VCaP (cell line): Measurements from ENCODE around the gene FRK.

Source experiments
- H3K27ac ChIP-seq: fragments of 450-650 bp; 2 replicates; pipeline ENCODE4 v1.5.1; 2017
- CTCF ChIP-seq: fragments of 450-650 bp; conservative IDR thresholded peaks from 2 replicates; pipeline ENCODE4 v1.5.1; 2017; ENCODE audit warnings: mild to moderate bottlenecking, moderate library complexity

Gene FRK

DNA sequence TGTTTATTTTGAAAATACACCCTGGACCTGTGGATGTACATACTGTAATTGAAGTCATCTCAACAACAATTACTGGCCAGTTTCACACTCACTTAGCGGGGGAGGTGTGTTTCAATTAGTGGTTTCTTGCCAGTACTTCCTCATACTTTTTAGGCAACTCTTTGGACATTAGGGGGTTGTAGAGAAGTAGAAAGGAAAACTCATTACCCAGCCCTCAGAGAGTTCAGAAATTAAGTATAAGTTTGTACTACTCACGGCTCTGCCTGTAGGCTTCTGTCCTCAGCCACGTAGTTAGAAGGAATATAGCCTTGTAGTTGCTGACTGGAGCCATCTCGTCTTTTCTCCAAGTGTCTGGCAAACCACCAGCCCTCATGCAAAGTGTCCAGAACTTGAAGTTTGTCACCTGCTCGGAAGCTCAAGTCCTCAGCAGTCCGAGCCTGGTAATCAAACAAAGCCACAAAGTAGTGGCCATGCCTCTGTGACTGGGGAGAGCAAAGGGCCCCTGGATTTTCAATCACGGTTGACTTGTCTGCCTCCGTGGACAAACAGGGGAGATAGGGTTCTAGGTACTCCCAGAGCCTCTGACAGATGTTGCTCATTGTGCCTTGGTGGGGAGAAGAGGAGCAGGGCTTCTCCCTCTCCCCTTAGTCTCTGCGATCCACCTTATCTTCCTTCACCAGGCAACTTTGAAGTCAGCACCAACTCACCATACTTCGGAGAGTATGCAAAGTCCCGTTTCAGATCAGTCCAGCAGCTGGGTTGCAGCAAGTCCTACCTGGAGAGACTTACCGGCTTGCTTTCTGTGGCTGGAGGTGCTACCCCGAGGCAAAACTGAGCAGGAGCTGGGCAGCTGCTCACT lies 749 bp downstream of the FRK start:
- peak overlapping the region; percentile 94 for H3K27ac ChIP-seq
- TF ChIP-seq CTCF = no peak

GRCh38 chr6:116057766-116058165 lies 2.9 kb downstream of the FRK start:
- H3K27ac ChIP-seq = no peak overlapping the region

DNA sequence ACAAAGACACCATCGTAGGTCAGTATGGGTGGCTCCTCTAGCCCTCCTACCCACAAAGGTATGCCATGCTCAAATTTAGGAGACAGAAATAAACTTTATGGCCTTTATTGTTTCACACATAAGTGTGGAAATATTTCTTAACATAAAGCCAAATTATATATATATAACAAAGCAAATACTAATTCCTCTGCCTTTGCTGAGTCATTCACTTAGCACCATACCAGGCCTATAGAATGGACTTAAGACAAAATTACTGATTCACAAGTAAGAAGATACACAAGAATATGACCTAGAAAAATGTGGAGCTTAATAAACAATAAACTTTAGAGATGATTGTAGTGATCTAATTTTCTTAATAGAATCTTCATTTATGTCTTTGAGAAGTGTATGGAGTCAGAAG lies 5.2 kb downstream of the FRK start:
- H3K27ac ChIP-seq = no peak overlapping the region
- no peak for TF ChIP-seq CTCF

More at GRCh38 chr6:116057766-116058165, 2.9 kb downstream of the FRK start:
- no peak for TF ChIP-seq CTCF

GRCh38 chr6:116051244-116051643 lies 9.4 kb downstream of the FRK start:
- H3K27ac ChIP-seq = no peak overlapping the region
- no peak for TF ChIP-seq CTCF

GRCh38 chr6:116050737-116051136 lies 10.0 kb downstream of the FRK start:
- H3K27ac ChIP-seq = no peak overlapping the region
- no peak for TF ChIP-seq CTCF

DNA sequence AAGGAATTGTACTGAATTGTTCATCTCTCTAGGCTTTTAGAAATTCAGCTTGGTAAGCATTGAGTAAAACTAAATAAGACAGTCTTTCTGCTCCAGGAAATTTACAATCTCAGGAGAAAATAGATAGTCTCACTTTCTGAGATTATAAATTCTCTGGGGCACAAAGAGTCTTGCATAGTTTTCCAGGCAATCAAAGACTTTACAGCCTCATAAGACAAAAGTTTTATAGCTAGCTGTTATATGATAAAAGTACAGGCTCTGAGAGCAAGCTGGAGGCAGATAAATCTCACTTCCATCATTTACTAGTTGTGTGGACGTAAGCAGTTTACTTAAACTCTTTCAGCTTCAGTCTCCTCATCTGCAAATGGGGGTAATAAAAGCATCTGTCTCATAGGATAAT lies 11.4 kb downstream of the FRK start:
- TF ChIP-seq CTCF = no peak
- no peak overlapping the region for H3K27ac ChIP-seq

- H3K27ac ChIP-seq = no peak overlapping the region
- no peak for TF ChIP-seq CTCF
Observed at GRCh38 chr6:116047173-116047933, 13.3 kb downstream of the FRK start.
